ENCODE results near the gene SUMF1. TPM values are rescaled to one million over a fixed set of nuclear protein-coding genes. Genes with fewer than 3 reads are reported as not detected.

The SUMF1 gene
- total RNA-seq, 1 donor: 45.6 TPM

GRCh38 chr3:4497005-4497692, 30.1 kb upstream of the SUMF1 start:
- no peak for TF ChIP-seq CTCF (IDR thresholded peaks at IDR 0.05; ENCODE audit: insufficient read depth, low read length)
- H3K4me3 ChIP-seq (ENCODE audit: low read depth, low read length): no peak overlapping the region
- DNase-seq (ENCODE audit: low read depth): no peak

- TF ChIP-seq CTCF (IDR thresholded peaks at IDR 0.05; ENCODE audit: insufficient read depth, low read length): no peak
- H3K4me3 ChIP-seq (ENCODE audit: low read depth, low read length): no peak overlapping the region
- DNase-seq (ENCODE audit: low read depth): no peak
Measured at GRCh38 chr3:4496087-4496452, 29.0 kb upstream of the SUMF1 start.

- TF ChIP-seq CTCF (IDR thresholded peaks at IDR 0.05; ENCODE audit: insufficient read depth, low read length): no peak
- H3K4me3 ChIP-seq (ENCODE audit: low read depth, low read length): no peak overlapping the region
- DNase-seq (ENCODE audit: low read depth): no peak
Measured at GRCh38 chr3:4495294-4496086, 28.4 kb upstream of the SUMF1 start.

GRCh38 chr3:4494895-4495264, 27.8 kb upstream of the SUMF1 start:
- TF ChIP-seq CTCF (IDR thresholded peaks at IDR 0.05; ENCODE audit: insufficient read depth, low read length): no peak
- H3K4me3 ChIP-seq (ENCODE audit: low read depth, low read length): no peak overlapping the region
- no peak for DNase-seq (ENCODE audit: low read depth)

- no peak for TF ChIP-seq CTCF (IDR thresholded peaks at IDR 0.05; ENCODE audit: insufficient read depth, low read length)
- peak; percentile 23 for DNase-seq (ENCODE audit: low read depth)
Measured at GRCh38 chr3:4493941-4494894, 27.1 kb upstream of the SUMF1 start.

GRCh38 chr3:4493014-4493940, 26.2 kb upstream of the SUMF1 start, which contains the start of gene ITPR1:
TSS of gene ITPR1 (plus strand) at chr3:4493348. CDS start at chr3:4516492, 23,144 bp downstream.
- H3K4me3 ChIP-seq (ENCODE audit: low read depth, low read length): peak within 1 kb of the TSS; percentile 83
- peak; percentile 99 for DNase-seq (ENCODE audit: low read depth)
- TF ChIP-seq CTCF (IDR thresholded peaks at IDR 0.05; ENCODE audit: insufficient read depth, low read length): no peak

More at GRCh38 chr3:4493941-4494894, 27.1 kb upstream of the SUMF1 start:
- peak overlapping the region; percentile 83 for H3K4me3 ChIP-seq (ENCODE audit: low read depth, low read length)

Measured in fibroblast of the aortic adventitia (primary cell).